Activated naive CD8-positive, alpha-beta T cell treated with anti-CD3 and anti-CD28 coated beads, Interleukin-2, amount 50 U/mL, for 16 hours (primary cell): ENCODE results near the gene CNTNAP2.

Experiments used
- DNase-seq: peaks from one replicate; pipeline ENCODE4 v3.0.0-alpha.2; 2020; ENCODE audit warnings: low read depth, low spot score

The CNTNAP2 gene

GRCh38 chr7:148079206-148080080 is 1962.8 kb downstream of the CNTNAP2 start:
- no peak for DNase-seq

GRCh38 chr7:148083448-148083847 is 1966.8 kb downstream of the CNTNAP2 start:
- DNase-seq, result no peak

- DNase-seq, result no peak
Measured at GRCh38 chr7:148084138-148084537, 1967.5 kb downstream of the CNTNAP2 start.

GRCh38 chr7:148091882-148092281 is 1975.3 kb downstream of the CNTNAP2 start:
- DNase-seq, result no peak

GRCh38 chr7:148093375-148094166 is 1977.0 kb downstream of the CNTNAP2 start:
- no peak for DNase-seq

GRCh38 chr7:148095066-148095465 is 1978.5 kb downstream of the CNTNAP2 start:
- DNase-seq, result no peak

- no peak for DNase-seq
Measured at GRCh38 chr7:148104136-148104716, 1987.6 kb downstream of the CNTNAP2 start.

GRCh38 chr7:148104924-148105323 is 1988.3 kb downstream of the CNTNAP2 start:
- DNase-seq, result no peak

GRCh38 chr7:148105853-148106252 is 1989.3 kb downstream of the CNTNAP2 start:
- DNase-seq, result no peak

- DNase-seq, result no peak
Measured at GRCh38 chr7:148107443-148108127, 1991.0 kb downstream of the CNTNAP2 start.

- no peak for DNase-seq
Measured at GRCh38 chr7:148108381-148108780, 1991.8 kb downstream of the CNTNAP2 start.

GRCh38 chr7:148110097-148110868 is 1993.7 kb downstream of the CNTNAP2 start:
- DNase-seq, result no peak

- DNase-seq, result no peak
Measured at GRCh38 chr7:148114804-148115203, 1998.2 kb downstream of the CNTNAP2 start.

- DNase-seq, result no peak
Measured at GRCh38 chr7:148115308-148115707, 1998.7 kb downstream of the CNTNAP2 start.

GRCh38 chr7:148116195-148116594 is 1999.6 kb downstream of the CNTNAP2 start:
- DNase-seq, result no peak

- no peak for DNase-seq
Measured at GRCh38 chr7:148116829-148117403, 2000.3 kb downstream of the CNTNAP2 start.

GRCh38 chr7:148118371-148118770 is 2001.8 kb downstream of the CNTNAP2 start:
- DNase-seq, result no peak

- no peak for DNase-seq
Measured at GRCh38 chr7:148121401-148121800, 2004.8 kb downstream of the CNTNAP2 start.

- no peak for DNase-seq
Measured at GRCh38 chr7:148121847-148122246, 2005.2 kb downstream of the CNTNAP2 start.

GRCh38 chr7:148124477-148124876 is 2007.9 kb downstream of the CNTNAP2 start:
- no peak for DNase-seq

- DNase-seq, result no peak
Measured at GRCh38 chr7:148127374-148127773, 2010.8 kb downstream of the CNTNAP2 start.
